K562 (cell line): ENCODE data around the gene GH2. TPM values are rescaled to one million over a fixed set of nuclear protein-coding genes. Genes with fewer than 3 reads are reported as not detected.

ENCODE experiments used
- ATAC-seq: fragments of 200-7000 bp; cut with Tn5 transposase; 3 replicates; pipeline ENCODE4 v1.9.1; 2020; ENCODE audit warnings: moderate library complexity
- BruUV-seq: library from RNA; stranded (reverse); fragments of 400-500 nt; replicated peaks from 2 replicates; lab custom pipeline; 2021; lab: Mats Ljungman, UMichigan
- CTCF ChIA-PET: fragments of 300-600 bp; formaldehyde crosslinking; extraction: SDS; loops from one replicate; lab custom pipeline; 2021; ENCODE audit warnings: low intra/inter-chr PET ratio; lab: Yijun Ruan, JAX
- POLR2A ChIA-PET: fragments of 300-600, 350-650 bp; sonication (Branson Sonifier 250); formaldehyde crosslinking; extraction: SDS; loops from one replicate; lab custom pipeline; 2021; ENCODE audit warnings: antibody characterized with exemption, inconsistent platforms; lab: Yijun Ruan, JAX
- DNase-seq, 4 experiments: peaks; one replicate each; pipeline versions ENCODE4 v3.0.0 to v3.0.0-alpha.2; 2011 to 2018; ENCODE audit warnings: low spot score in 3 of 4, mixed read lengths in 3 of 4; ENCODE audit errors: extremely low read depth in 1 of 4
- FAIRE-seq: peaks from 2 replicates; lab custom pipeline; 2011; peaks lifted over from hg19 to GRCh38; lab: Jason Lieb, UNC
- H2AFZ ChIP-seq: 2 replicates; pipeline ENCODE4 v1.6.0; 2011; ENCODE audit warnings: low read depth, low read length, control low read depth, inconsistent platforms
- H3K27ac ChIP-seq: fragments of 200-600 bp; 3 replicates; pipeline ENCODE4 v1.8.0; 2011; ENCODE audit warnings: low read depth, mild to moderate bottlenecking, control low read depth, inconsistent platforms, low read length, moderate library complexity, mixed read lengths; ENCODE audit errors: extremely low read depth
- H3K27me3 ChIP-seq, 2 experiments: fragments of 300-600 bp in 1 of 2; 2 replicates in 1 of 2; 3 replicates in 1 of 2; pipeline versions ENCODE4 v1.6.0 to v1.8.0; 2011; ENCODE audit warnings: inconsistent platforms in 2 of 2, low read length in 2 of 2, mild to moderate bottlenecking in 1 of 2, mixed read lengths in 1 of 2, moderate library complexity in 1 of 2; ENCODE audit not compliant: control insufficient read depth in 2 of 2, insufficient read depth in 2 of 2
- H3K36me3 ChIP-seq: fragments of 300-600 bp; 3 replicates; pipeline ENCODE4 v1.8.0; 2011; ENCODE audit warnings: mild to moderate bottlenecking, low read length, inconsistent platforms; ENCODE audit not compliant: control insufficient read depth, insufficient read depth
- H3K4me1 ChIP-seq, 2 experiments: fragments of 200-600 bp in 1 of 2; replicated peaks in 1 of 2; 2 replicates in 1 of 2; 3 replicates in 1 of 2; pipeline versions ENCODE4 v1.5.1 to v1.8.0; 2011; ENCODE audit warnings: inconsistent platforms in 2 of 2, low read length in 2 of 2, mild to moderate bottlenecking in 1 of 2, mixed read lengths in 1 of 2, moderate library complexity in 1 of 2; ENCODE audit not compliant: control insufficient read depth in 2 of 2, insufficient read depth in 2 of 2
- H3K4me2 ChIP-seq: 2 replicates; pipeline ENCODE4 v1.6.1; 2011; ENCODE audit warnings: low read length, control low read depth, inconsistent platforms, mixed read lengths; ENCODE audit not compliant: insufficient read depth
- H3K4me3 ChIP-seq: fragments of 200-600 bp; sonication (generic), shearing (Covaris generic); 2 replicates; pipeline ENCODE4 v1.5.1; 2016; ENCODE audit warnings: control low read depth, inconsistent platforms
- H3K79me2 ChIP-seq: fragments of 200-600 bp; 3 replicates; pipeline ENCODE4 v1.8.0; 2011; ENCODE audit warnings: low read length, inconsistent platforms; ENCODE audit not compliant: control insufficient read depth, insufficient read depth
- H3K9ac ChIP-seq, 2 experiments: 2 replicates each; pipeline versions ENCODE4 v1.6.0 to v1.6.1; 2011; ENCODE audit warnings: low read depth in 2 of 2, low read length in 2 of 2, control low read depth in 1 of 2, inconsistent platforms in 1 of 2, mild to moderate bottlenecking in 1 of 2, mixed read lengths in 1 of 2; ENCODE audit not compliant: insufficient read depth in 1 of 2
- H3K9me1 ChIP-seq: one replicate; pipeline ENCODE4 v1.6.0; 2011; ENCODE audit warnings: inconsistent platforms, mild to moderate bottlenecking, low read length, moderate library complexity; ENCODE audit not compliant: control insufficient read depth, insufficient read depth
- H3K9me3 ChIP-seq: replicated peaks from 2 replicates; pipeline ENCODE4 v1.5.1; 2011; ENCODE audit warnings: low read depth, low read length, inconsistent platforms; ENCODE audit not compliant: control insufficient read depth, insufficient read depth
- H4K20me1 ChIP-seq: replicated peaks from 2 replicates; pipeline ENCODE4 v1.6.1; 2011; ENCODE audit warnings: low read length, inconsistent platforms, mixed read lengths; ENCODE audit not compliant: control insufficient read depth, insufficient read depth
- RBFOX2 ChIP-seq: fragments of 200-400 bp; formaldehyde crosslinking; IDR thresholded peaks from 2 replicates; pipeline ENCODE4 v1.6.1; 2017; ENCODE audit warnings: low read depth, mild to moderate bottlenecking, low read length, moderate library complexity
- WGBS: fragments of 100-300 bp; shearing (Covaris generic); methylation state at CpG from one replicate; pipeline ENCODE4 v1.1.6; 2016; ENCODE audit warnings: low coverage, mixed read lengths; ENCODE audit not compliant: insufficient coverage; ENCODE audit errors: missing lambda C conversion rate; 5-methylcytosine and 5-hydroxymethylcytosine counted together
- in situ Hi-C: fragments of 300-500 bp; cut with MboI; formaldehyde crosslinking; loops from 4 replicates; pipeline ENCODE4 v1.15.0; 2018; ENCODE audit warnings: inconsistent platforms, mixed read lengths
- intact Hi-C: fragments of 100-400 bp; cut with micrococcal nuclease; formaldehyde crosslinking; loops from 2 replicates; pipeline ENCODE4 v1.14.2; 2022
- polyA plus RNA-seq, 8 experiments: library from polyadenylated mRNA; depleted of rRNA in 4 of 8; stranded (reverse) in 5 of 8; unstranded in 3 of 8; fragments of >200 nt; fragmentation: Nextera tagmentation in 2 of 8; fragmentation: Illumina TruSeq in 1 of 8; extraction: Ambion mirVana in 2 of 8; extraction: Trizol in 1 of 8; gene quantifications; 2 replicates each; pipeline versions ENCODE4 v1.2.1 to v1.2.3, GENCODE V29; 2011 to 2014; ENCODE audit warnings: inconsistent platforms in 1 of 8, missing spikeins in 1 of 8
- total RNA-seq, 7 experiments: library from RNA; depleted of rRNA in 6 of 7; stranded (reverse); fragments of >200 nt in 6 of 7; fragmentation: Illumina TruSeq in 2 of 7; extraction: Trizol in 2 of 7; gene quantifications; 2 replicates each; pipeline versions ENCODE4 v1.2.1 to v1.2.3, GENCODE V29; 2011 to 2021; ENCODE audit warnings: low replicate concordance in 1 of 7
- TF ChIP-seq, protein P1 (sequence below), 2 experiments: fragments of 450-650 bp; conservative IDR thresholded peaks; 2 replicates each; pipeline ENCODE4 v1.6.1; 2017; ENCODE audit warnings: mild to moderate bottlenecking in 2 of 2, moderate library complexity in 2 of 2

The GH2 gene
- total and polyA plus RNA-seq, 9 of the 15 experiments (the other 6 are each of a cell fraction or from before 2014, with no cell fraction given) = not detected

DNA sequence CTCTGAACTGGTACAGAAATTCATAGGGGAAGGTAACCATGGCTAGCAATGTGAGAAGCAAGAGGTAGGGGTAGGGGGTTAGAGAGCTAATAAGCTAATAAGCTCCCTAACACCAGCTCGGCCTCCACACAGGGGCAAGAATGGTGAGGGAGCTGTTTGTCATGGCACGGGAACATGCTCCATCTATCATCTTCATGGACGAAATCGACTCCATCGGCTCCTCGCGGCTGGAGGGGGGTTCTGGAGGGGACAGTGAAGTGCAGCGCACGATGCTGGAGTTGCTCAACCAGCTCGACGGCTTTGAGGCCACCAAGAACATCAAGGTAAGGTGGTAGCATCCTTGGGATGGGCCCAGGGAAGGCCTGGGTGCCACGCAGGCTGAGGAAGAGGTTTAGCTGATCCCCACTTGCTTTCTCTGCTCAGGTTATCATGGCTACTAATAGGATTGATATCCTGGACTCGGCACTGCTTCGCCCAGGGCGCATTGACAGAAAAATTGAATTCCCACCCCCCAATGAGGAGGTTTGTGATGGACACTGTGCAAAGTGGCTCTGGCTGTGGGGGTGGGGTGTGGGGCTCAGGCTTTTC is 50.7 kb downstream of the GH2 start:
- ATAC-seq (no peak), DNase-seq (no peak), FAIRE-seq (no peak)
- H4K20me1 ChIP-seq = no peaks in the 10 kb centered on the region
- H3K27me3 ChIP-seq = no peaks in the 10 kb centered on the region
- H3K9me1 ChIP-seq = no peaks in the 10 kb centered on the region
- H3K9me3 ChIP-seq = no peaks in the 10 kb centered on the region
- no peak overlapping the region for H3K27ac ChIP-seq
- 93% methylated on average over 13 of the region's 15 CpGs for WGBS
- peaks cover 80% of the 10 kb centered on the region for H3K36me3 ChIP-seq
- CTCF ChIA-PET = no interaction called here
- POLR2A ChIA-PET = interaction anchor here (0.5 to 4.6 kb wide), 8 partner anchors 10 to 1731 kb away, joined by 3 to 66 read pairs (median 5); partner anchors contain the start of genes CCDC47, DDX42 and SMARCD2
- peaks cover 43% of the 10 kb centered on the region for H3K79me2 ChIP-seq
- intact Hi-C loops (loop anchor here (10.0 kb wide), 1 partner anchor 136 kb away; no protein-coding TSS in a partner anchor), in situ Hi-C loops (loop anchor here (25.0 kb wide), 1 partner anchor 394 kb away; the partner anchor contains the start of gene CYB561)
- H3K4me1 ChIP-seq = peaks cover 9 to 13% of the 10 kb centered on the region in 2 experiments; a peak in 3 of 5 replicates
- no peak overlapping the region for H2AFZ ChIP-seq
- TF ChIP-seq, protein P1, sequence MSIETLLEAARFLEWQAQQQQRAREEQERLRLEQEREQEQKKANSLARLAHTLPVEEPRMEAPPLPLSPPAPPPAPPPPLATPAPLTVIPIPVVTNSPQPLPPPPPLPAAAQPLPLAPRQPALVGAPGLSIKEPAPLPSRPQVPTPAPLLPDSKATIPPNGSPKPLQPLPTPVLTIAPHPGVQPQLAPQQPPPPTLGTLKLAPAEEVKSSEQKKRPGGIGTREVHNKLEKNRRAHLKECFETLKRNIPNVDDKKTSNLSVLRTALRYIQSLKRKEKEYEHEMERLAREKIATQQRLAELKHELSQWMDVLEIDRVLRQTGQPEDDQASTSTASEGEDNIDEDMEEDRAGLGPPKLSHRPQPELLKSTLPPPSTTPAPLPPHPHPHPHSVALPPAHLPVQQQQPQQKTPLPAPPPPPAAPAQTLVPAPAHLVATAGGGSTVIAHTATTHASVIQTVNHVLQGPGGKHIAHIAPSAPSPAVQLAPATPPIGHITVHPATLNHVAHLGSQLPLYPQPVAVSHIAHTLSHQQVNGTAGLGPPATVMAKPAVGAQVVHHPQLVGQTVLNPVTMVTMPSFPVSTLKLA (conservative IDR thresholded peaks at IDR 0.05) = no peak
- peak; percentile 57 for TF ChIP-seq RBFOX2
- H3K4me2 ChIP-seq = no peak overlapping the region
- BruUV-seq = no TSS peak
- H3K4me3 ChIP-seq = no peak overlapping the region
- H3K9ac ChIP-seq = no peak overlapping the region
